ENCODE measurements around the gene SRRD.

The SRRD gene

DNA sequence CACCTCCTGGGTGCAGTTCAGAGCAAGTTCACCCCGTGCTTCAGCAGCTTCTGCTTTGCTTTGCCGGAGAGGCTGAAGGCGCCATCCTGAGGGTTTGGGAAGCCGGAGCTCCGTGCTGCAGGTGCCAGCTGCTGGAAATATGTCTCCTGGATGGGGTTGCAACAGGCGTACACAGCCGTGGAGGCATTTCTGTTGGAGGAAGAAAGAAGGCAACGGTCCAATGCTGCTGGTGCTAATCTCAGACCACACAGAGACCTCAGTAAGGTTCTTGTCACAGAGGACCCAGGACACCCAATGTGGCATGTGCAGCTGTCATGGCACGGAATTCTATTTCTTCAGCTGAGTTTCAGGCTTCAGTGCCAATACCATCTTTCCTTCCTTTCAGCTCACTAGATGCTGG, 30.5 kb upstream of the SRRD start:
- no peak for DNase-seq (ENCODE audit: low read depth in 2 of 2)

DNA sequence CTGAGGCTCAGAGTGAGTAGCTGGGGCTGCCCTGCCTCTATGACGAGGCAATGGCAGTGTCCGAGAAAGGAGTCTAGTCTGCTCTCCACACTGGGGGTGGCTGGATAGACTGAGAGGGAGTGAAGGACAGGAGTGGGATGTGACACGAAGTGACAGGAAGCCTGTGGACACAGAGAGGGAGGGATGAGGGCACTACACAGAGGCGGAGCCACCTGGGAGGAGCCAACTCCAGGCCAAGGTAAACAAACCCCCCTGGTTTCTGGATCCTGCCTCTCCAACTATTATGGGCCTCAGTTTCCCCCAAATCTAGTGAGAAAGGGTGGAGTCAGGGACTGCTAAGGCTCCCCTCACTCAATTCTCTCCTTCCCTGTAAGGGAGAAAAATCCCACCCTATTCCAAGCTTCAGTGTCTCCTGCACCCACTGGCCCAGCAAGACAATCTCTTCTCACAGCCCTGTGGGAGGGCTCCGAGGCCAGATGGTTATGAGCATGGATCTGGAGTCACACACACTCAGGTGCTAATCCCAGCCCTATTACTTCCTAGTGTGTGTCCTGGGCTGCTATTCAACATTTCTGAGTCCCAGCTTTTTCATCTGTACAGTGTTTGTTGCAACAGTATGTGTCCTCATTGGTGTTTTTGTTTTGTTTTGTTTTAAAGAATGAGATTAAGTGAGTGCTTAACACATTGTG, 29.7 kb upstream of the SRRD start:
- no peak for DNase-seq (ENCODE audit: low read depth in 2 of 2)

DNA sequence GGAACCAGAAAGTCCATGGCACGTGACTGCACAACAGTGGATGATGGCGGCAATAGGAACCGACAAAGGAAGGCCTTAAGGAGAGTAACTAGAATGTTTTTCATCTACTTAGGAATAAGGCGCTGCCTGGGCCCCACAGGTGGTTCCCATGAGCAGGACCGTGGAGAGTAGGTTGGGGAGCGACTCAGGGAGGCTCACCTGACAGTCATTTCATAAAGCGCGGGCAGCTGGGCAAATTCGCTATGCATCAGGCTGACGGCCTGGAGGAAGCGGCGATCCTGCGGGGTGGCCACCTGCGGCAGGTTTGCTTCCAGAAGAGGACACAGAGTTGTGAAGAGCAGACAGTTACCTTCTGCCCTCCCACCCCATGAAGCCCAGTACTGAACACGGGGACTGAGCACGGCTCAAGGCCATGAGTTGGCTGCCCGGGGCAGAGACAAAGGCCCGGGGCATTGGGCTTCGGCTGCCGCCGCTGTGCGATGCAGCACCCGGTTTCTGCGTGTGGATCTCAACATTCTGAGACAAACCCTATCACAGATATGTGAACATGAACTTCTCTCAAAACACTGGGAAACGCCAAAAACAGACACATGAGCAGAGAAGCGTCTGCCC, 25.9 kb upstream of the SRRD start:
- DNase-seq (ENCODE audit: low read depth in 2 of 2), result no peak

DNA sequence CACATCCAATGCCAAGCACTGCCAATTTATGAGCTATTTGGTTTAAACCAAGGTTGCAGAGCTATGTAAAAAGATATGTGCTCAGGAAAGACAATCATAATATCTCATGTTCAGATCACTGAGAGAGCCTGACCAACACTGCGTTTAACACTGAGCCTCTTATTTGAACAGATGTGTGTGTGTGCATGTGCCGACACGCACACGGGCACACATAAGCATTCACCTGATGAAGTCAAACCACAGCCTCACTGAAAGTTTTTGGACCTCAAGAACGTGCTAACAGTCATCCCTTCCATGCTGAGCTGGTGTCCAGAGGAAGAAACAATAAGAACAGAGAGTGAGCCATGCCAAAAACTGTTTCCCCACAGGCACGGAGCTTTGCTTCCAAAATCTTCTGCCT, 23.5 kb upstream of the SRRD start:
- no peak for DNase-seq (ENCODE audit: low read depth in 2 of 2)

DNA sequence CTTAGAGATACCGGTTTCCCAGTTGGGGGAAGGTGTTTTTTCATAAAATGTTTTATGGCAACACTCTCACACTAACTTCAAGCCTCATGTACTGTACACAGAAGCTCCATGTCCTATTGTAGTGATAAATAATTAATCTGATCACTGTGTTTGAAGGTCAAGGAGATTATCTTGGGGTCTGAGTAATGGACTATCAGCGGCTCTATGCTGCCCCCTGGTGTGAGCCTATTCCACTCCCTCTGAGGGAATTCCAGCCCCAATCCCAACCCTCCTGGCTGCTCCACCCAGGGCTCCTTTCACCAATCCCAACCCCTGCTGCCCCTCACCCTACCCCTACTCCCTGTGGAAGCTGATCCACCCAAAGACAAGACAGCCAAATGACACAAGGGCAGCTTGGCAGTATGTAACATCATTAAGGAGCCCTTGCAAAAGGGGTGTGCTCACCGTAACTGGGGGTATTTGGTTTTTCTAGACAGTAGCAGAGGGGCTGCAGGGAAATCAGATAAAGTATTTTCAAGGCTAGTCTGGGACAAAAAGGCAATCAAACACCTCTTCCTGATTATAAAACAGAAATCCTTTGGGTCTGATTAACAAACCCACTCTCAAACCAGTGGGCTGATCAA, 22.4 kb upstream of the SRRD start:
- peak; percentile 30 to 50 for DNase-seq (ENCODE audit: low read depth in 2 of 2)

DNA sequence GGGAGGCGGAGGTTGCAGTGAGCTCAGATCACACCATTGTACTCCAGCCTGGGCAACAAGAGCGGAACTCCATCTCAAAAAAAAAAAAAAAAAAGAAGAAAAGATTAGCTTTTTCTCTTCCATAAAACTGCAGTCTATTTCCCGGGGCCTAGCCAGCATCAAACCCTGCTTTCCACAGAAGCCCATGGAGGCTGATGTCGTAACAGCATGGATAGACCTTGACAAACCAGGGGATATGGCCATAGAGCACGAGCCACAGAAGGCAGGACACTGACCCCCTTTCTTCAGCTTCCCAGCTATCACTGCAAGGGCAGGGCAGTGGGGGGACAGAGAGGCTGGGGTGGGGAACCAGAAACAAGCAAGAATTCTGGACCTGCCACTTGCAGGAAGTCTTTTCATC, 21.6 kb upstream of the SRRD start:
- no peak for DNase-seq (ENCODE audit: low read depth in 2 of 2)

DNA sequence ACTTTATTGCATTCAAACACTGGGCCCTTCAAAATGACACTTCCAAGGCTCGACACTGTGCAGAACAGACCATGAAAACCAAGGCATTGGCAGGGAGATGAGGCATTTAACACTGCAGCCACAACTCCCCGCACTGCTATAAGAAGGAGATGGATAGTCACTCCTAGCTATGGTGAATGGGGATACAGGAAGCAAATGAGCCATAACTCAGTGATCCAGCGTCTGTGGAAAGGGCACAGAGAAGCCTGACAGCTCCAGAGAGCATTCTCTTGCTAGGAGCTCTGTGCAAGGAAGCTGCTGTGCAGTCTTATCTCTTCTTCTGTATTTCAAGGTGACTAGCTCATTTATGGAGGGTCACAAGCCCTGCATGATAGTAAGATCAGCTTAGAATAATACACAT, 21.0 kb upstream of the SRRD start:
- no peak for DNase-seq (ENCODE audit: low read depth in 2 of 2)

DNA sequence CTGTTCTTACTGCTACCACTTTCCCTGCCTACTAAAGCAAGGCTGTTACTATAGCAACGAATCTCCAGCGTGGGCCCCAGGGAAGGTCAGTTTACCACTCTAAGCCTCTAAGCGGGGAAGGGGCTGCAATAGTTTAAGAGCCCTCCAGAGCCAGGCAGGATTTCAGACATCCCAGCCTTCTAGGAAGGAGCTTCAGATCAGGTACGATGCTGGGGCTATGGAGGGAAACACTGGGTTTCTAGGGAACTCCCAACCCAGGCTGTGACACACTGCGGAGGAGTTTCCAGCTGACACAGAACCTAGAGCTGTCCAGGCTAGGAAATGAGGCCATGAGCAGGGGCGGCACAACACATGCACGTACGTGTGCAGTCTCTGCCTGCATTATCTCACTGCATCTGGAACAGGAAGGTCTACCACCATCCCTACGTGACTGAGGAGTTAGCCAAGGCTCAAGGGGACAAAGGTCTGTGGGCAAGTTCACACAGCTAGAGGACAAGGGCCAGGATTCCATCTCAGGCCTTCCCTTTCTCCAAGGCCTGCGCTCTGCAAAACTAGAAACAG, 20.5 kb upstream of the SRRD start:
- no peak for DNase-seq (ENCODE audit: low read depth in 2 of 2)

DNA sequence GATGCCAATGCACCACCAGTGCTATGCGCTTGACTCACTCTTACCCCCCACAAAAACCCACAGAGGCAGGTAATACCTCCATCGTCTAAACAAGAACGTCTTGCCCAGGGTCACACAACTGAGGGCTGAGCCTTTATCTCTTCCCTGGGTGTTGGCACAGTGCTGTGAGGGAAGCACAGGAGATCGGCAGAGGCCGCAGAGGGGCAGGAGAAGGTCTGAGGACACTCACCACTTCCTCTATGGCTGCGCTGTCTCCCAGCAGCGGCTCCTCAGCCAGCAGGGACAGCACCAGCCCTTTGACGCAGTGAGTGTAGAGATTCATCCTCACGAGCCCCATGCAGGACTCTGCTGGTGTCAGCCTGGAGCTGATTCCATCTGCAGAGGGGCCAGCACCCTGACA, 20.0 kb upstream of the SRRD start:
- no peak for DNase-seq (ENCODE audit: low read depth in 2 of 2)

DNA sequence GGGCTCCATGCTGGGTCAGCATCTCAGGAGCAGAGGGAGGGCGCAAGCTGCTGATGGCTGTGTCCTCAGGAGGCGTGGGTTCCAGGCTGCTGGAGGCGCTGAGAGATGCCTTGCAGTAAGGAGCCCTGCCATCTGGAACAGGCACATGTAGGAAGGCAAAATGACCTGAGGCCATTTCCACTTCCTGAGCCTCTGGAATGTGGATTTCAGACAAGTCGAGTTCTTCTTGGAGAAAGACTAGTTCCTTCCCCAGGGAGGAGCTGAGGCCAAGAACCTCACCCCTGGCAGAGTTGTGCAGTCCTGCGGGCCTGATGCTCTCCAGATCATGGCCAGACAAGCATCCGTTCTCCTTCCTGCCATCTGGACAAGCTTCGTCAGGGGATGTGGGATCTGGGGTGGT, 19.4 kb upstream of the SRRD start:
- DNase-seq (ENCODE audit: low read depth in 2 of 2), result no peak

DNA sequence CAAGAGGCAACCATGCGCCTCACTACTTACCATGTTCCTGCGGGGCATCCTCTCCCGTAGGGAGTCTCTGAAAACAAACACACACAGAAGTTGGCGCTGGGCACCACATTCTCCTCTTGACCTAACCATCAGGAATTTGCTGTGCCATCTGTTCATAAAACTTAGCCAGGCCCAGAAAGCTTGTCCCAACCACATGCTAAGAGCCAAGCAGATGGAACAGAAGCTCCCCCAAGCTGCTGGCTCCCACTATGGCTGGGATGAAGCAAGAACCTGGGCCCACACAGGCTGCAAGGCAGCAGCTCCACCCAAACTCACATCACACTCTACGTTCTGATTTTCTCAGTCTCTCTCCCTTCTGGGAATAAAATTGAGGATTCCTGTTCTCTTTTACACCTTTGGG, 17.5 kb upstream of the SRRD start:
- DNase-seq (ENCODE audit: low read depth in 2 of 2), result no peak

DNA sequence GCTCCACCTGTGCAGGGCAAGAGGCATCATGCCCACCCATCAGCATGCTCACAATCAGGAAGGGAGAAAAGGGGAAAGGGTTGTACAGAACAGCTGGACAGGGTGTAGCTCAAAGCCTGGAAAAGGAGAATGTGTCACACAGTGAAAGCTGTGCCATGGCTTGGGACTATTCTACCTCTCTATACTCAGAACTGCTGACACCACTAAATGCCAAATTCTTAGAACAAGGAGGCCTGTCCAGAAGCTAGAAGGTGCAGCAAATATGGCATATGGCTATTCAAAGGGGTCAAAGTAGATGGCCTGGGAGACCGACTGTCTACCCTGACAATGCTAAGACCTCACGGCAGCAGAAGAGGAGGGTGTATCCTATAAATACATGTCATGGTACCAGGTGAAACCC, 12.9 kb upstream of the SRRD start:
- no peak for DNase-seq (ENCODE audit: low read depth in 2 of 2)

DNA sequence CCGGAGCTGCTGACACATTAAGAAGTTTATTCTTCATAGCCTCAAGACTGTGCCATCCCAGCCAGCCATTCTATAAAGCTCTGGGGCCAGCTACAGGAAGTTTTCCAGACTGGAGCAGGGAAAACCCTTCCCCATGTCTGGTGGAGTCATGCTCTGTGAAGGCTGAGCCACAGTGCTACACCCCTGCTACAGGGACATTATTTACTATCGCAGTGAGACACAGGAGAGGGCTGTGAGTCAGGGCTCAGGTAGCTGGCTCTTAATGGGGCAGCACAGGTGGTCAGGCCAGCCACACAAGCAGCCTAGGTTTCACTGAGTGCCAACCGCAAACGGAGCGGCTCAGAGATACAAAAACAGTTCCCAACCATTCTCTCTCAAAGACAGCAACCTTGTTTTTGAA, 12.2 kb upstream of the SRRD start:
- no peak for DNase-seq (ENCODE audit: low read depth in 2 of 2)

DNA sequence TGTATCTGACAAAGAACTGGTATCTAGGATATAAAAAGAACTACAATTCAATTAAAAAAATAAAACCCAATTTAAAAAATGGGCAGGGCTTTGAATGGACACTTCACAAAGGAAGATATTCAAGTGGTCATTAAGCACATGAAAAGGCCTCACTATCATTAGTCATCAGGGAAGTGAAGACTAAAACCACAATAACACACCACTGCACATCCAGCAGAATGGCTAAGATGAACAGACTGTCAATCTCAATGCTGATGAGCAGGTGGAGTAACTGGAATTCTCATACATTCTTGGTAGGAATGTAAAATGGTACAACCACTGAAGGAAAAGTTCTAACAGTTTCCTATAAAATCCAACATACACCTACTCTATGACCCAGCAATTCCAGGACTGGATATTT, 9.0 kb upstream of the SRRD start:
- DNase-seq (ENCODE audit: low read depth in 2 of 2), result no peak

DNA sequence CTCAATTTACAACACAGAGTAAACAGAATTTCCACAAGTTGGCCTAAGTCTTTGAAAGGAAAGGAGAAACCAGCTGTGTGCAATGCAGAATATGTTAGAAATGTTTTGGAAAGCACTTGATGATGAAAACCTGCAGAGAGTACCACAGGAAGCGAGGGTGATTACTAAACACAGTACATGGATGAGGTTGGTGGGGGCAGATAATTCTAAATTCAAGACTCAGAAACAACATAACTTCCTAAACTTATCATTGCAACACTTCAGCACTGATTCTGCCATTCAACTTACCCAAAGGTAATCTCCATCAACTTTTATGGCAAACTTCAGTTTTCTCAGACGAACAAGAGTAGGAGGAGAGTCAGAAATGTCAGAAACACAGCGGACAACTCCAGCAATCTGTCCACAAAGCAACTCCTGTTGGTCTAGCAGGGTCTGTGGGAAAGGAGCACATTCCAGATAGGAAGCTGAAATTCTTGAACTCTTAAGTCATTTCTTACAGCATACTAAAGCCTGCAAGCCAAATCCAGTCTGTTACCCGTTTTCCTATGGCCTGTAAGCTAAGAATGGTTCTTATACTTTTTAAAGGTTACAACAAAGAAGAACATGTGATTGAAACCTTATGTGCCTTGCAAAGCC, 6.9 kb upstream of the SRRD start:
- DNase-seq (ENCODE audit: low read depth in 2 of 2), result no peak

DNA sequence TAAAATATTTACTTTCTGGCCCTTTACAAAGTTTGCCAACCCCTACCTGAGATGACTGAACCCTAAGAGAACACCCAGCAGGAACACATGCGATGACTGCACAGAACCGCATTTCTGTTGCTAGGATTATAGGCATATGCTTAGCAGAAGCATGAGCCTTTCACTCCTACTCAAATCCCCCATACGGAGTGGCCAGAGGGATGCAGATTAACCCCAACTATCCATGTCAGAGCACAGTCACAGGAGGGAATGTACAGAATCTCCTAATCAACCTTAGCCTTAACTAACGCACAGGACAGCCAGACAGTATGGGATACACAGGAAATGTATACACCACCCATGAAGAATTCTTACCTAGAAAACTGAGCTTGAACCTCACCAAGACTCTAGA, 6.3 kb upstream of the SRRD start:
- DNase-seq (ENCODE audit: low read depth in 2 of 2), result no peak

DNA sequence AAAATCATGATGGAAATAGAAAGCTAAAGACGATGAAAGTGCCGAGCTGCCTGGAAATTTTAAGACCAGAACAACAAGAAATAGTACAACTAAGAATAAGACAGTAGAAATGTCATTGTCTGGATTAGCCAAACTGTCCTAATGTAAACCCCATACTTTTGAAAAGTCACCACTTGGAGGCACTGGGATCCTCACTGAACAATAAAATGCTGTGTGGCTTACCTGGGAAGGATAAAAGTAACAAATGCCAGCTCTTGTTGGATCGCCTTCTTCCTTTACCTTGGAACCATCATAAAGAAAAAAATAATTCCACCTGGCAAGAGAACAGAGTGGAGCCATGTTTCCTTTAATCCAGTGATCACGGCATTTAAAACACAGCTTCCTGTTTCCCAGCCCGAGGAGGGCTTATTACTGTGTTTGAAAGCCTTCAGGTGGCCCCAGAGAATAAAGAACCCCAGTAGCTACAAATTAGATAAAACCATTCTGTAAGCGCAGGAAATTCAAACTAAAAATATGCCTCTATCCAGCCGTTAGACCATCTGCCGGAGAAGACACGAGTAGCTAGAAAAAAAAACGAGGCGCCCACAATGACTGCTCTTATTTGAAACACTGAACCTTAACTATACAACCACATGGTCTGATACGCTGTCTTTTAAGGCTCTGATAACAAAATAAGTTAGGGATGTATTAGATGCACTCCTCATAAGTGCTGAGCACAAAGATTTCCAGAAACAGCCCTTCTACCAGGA, 4.5 kb upstream of the SRRD start:
- no peak for DNase-seq (ENCODE audit: low read depth in 2 of 2)

DNA sequence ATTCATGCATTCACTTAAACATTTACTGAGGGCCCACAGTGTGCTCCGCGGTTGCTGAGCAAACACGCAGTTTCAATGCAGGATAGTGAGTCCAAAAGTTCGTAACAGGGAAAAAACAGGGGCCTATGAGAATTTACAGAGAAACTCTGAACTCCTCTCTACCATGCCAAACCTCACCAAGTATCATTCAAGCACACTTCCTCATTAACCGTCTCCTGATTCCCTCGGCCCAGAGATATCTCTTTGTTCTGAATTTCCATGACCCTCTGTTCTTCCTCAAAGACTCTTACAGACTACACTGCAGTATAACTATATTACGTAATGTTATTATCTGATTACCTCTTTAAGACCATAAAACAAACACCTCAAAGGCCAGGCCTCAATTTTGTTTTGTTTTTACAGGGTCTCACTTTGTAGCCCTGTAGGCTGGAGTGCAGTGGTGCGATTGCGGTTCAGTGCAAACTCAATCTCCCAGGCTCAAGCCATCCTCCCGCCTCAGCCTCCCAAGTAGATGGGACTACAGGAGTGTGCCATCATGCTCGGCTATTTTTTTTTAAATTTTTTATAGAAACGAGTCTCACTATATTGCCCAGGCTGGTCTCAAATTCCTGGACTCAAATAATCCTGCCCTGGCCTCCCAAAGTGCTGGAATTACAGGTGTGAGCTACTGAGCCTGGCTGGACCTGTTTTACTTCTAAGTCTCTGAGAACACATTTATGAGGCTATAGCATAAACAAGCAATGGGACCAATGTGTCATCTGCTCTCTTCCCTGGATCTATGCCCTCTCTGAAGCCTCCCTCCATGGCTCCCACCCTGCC, 3.7 kb upstream of the SRRD start:
- DNase-seq (ENCODE audit: low read depth in 2 of 2), result no peak

DNA sequence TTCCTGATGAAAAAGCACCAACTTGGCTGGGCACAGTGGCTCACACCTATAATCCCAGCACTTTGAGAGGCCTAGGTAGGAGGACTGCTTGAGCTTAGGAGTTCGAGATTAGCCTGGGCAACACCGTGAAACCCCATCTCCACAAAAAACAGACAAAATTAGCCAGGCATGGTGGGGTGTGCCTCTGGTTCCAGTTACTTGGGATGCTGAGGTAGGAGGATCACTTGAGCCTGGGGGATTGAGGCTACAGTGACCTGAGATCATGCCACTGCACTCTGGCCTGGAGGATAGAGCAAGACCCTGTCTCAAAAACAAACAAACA, 3.1 kb upstream of the SRRD start:
- no peak for DNase-seq (ENCODE audit: low read depth in 2 of 2)

DNA sequence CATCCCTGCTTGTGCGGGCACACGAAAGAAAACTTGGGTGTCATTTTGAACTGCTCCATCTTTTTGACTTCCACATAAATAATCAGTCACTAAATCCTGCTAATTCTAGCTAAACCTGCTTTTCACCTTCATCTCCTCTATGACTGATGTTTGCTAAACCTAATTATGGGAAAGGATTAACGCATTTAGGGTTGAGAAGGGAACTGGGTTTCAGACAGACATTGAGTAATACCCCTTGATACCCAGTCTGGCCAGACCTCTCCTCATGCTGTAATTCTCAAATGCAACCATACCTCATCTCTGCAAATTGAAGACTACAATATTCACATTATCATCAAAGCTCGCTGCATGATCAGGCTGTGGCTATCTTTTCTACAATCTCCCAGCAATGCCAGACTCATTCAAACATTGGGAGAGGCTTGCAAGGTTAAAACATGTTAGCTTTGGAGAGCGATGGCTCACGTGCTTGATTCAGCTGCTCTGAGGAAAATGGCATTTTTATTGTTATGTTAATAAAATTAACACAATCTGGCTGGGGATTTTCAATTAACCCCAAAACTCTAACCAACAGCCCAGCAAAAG, 2.5 kb upstream of the SRRD start:
- DNase-seq (ENCODE audit: low read depth in 2 of 2), result no peak

DNA sequence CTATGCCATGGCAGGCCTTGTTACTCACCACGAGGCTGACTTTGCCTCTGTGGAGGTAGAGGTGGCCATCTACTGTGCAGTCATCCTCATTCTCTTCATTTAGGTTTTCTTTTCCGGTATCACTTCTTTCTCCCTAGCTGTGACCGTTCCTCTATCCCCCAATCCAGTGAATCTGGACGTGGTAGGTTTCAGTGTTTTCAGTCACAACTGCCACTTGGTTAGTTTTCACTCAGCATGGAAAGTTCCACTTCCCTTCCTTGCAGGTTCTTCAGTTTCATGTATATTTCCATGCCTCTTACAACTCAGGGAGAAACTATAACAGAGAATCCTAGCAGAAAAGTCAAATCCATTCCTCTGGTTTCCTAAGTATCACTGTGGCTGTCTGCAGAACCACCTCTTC, 2.0 kb upstream of the SRRD start:
- no peak for DNase-seq (ENCODE audit: low read depth in 2 of 2)
